Skin of body (tissue), 2 donors: Measurements from ENCODE around the gene TTLL5. TPM values are rescaled to one million over a fixed set of nuclear protein-coding genes. Genes with fewer than 3 reads are reported as not detected.

Experiments
- DNase-seq: peaks from one replicate; lab custom pipeline; 2025; lab: John Stamatoyannopoulos, UW
- total RNA-seq: library from RNA; depleted of rRNA; stranded (reverse); fragments of >200 nt; gene quantifications from one replicate; pipeline ENCODE4 v1.2.3, GENCODE V29; 2014

TTLL5 gene
- total RNA-seq, 1 donor from 2014 or later, result 30.7 TPM

DNA sequence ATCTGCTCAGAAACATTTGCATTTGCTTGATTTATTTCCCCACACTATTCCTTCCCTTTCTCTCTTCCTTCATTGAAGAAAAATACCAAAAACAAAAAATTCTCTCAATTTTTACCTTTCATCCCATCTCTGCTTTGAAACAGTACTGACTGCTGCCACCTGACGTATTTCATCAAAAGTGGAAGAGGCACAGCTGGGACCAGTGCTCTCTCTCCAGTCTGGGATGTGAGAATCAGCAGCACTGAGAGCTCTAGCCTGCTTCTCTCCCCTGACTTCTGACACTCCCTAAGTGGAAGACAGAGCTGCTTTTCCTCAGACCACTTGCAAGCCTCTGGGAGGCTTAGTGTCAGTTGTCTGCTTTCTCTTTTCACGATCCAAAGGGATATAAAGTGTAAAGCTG, 36.9 kb downstream of the TTLL5 start:
- no peak for DNase-seq

- no peak for DNase-seq
These were observed 38.3 kb downstream of the TTLL5 start for GRCh38 chr14:75699331-75699730.

- no peak for DNase-seq
These were observed 39.2 kb downstream of the TTLL5 start for GRCh38 chr14:75700295-75700694.

DNA sequence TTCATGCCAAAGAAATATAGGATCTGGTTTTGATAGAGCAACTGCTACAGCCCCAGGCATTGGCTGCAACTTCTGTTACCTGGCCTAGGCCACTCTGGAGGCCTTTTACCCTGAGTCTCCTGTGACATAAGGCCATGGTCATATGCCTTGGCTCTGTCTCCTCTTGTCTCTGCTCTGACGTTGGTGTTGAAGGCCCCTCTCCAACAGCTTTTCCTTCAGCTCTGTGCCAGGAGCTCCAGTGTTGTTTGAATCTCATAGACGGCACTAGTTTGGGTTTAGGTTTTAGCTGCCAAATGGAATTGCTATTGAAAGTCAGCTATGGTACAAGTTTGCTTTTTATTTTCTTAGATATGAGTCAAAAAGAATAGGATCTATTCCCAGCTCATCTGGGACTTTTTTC, 41.1 kb downstream of the TTLL5 start:
- DNase-seq, result no peak

DNA sequence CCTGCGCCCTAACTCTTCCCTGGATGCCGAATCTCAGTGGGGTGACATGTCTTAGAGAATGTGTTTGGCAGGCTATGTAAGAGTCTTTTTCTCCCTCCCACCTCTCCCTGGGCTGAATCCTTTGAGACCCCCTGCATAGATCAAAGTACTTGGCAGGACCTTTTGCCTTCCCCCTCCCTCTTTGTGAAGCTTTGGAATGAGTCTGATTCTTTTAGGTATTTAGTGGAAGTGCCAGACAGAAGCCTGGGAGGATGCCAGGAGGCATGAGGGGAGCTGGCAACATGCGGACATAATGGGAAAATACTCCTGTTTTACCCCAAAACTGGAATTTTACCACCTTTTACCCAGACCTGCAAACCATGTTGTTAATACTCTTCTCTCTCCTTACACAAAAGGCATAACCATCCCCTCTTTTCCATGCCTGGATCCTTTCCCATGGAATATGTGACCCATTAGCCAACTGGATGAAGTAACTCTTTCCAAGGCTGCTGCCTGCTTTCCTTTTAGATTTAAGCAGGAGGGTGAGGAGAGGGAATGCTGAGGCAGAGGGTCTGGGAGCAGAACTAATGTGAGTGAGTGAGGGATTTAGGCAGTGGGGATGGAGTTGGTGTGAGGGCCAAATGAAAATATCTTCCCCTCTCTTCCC, 41.7 kb downstream of the TTLL5 start:
- DNase-seq, result peak; percentile 65

DNA sequence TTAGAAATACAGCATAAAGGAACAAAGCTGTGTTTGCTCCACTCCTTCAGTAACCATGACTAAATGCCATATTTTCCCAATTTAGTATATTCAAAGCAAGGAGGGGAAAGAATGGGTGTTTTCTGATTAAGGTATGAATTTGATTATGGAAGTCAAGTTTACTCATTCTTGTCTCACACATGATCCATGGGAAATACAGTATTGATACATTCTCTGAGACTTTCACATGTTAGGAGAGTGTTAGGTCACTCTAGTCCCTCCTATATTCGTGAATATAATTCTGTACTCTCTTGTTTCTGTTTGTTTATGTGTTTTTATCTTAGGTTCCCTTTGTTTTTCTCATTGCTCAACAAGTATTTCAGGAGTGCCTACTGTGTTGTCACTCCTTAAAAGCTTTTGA, 42.4 kb downstream of the TTLL5 start:
- DNase-seq, result no peak

DNA sequence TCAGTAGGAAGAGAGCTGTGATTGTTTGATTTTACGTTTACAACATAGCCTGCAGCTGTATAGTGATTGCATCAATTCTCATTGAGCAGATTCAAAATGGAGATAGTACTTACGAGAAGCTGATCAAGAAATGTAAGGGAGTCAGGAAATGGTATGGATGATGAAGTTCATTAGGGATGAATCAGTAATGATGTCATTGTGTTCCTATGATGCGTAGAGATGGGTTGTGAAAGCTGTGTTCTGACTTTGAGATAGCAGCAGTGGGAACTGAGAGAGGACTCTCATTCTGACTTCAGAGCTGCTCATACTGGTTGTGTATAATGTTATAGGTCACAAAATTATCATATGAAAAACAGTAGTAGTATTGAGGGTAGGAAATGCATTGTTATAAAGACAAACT, 44.0 kb downstream of the TTLL5 start:
- no peak for DNase-seq

GRCh38 chr14:75709207-75709812, 48.3 kb downstream of the TTLL5 start:
- peak; percentile 79 for DNase-seq

DNA sequence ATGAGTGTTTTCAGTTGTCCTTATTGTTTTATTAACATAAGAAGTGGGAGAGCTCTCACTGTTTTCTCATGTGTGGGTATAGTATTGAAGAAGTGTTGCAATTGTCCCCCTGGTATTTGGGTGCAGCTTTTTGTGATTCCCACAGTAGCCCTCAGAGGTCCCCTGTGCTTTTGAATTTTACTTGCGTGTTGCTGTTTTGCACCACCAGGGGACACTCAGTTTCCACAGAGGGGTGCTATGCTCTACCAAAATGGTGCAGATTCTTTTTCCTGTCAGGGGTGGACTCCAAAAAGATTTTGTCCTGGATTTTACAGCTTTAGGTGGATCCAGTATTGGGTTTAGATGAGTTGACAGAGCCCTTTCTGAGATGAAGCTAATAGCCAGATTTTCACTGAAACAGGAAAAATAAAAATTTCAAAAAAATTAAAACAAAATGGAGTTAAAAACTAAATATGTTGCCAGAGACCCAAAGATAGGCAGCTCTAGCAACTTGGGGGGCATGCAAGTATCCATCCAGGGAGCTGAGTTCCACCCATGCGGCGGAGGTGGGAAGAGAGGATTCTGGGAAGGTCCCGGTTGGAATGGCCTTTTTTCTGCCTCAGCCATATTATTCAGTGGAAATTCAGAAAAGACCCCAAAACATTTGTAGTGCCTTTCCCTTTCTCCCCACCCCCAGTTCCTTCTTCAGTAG, 50.2 kb downstream of the TTLL5 start:
- DNase-seq, result peak; percentile 51

DNA sequence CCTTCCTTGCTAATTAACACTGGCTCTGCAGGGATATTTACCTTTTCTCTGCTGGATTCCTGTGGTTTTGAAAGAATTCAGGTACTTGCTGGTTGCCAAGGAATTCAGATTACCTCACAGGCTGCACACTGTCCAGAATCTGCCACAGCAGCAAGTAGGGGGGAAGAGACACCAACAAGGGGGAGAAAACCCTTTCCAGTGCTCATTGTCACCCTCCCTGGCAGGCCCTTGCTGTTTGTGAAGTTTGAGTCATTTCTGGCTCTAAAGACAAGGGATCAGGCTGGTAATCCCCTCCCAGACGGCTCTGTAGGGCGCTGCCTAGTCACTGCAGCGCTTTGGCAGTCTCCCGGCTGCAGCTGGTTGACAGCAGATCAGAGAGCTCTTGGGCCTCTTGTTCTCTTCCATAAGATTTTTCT, 50.8 kb downstream of the TTLL5 start:
- DNase-seq, result peak; percentile 62

DNA sequence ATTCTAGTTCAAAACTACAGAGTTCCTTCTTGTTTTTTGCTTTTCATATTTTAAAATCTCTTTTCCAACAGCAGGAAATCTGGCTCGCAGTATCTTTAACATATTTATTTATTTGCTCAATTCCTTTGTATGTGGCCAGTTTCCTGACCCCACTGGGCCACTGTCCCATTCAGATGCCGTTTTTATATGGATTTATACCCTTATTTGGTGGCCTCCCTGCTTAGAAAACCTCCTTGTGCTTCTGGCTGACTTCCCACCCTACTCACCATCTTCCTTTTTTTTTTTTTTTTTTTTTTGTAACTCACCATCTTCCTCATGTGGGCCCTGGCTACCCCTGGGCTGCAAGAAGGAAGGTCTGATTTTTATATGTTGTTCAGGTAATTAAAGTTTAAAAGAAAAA, 53.9 kb downstream of the TTLL5 start:
- no peak for DNase-seq

GRCh38 chr14:75715926-75716780, 55.1 kb downstream of the TTLL5 start:
- DNase-seq, result no peak

DNA sequence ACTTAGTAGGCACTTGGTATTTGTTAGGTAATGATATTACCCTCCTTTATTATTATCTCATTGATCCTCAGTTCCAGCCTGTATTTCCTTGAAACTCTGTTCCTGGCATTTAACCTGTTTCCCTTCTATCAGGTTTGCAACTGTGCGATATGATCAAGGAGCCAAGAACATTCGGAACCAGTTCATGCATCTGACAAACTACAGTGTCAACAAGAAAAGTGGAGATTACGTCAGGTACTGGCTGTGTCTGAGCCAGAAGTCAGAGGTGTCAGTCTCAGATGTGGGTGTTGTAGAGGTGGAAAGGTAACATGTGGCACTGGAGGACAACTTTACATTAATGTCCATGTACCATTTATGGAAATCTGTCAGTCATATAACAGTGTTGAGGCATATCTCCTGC, 56.7 kb downstream of the TTLL5 start:
- no peak for DNase-seq

- no peak for DNase-seq
These were observed 57.2 kb downstream of the TTLL5 start for GRCh38 chr14:75718199-75718598.

- no peak for DNase-seq
These were observed 59.1 kb downstream of the TTLL5 start for GRCh38 chr14:75720116-75720515.

GRCh38 chr14:75720842-75721498, 59.9 kb downstream of the TTLL5 start:
- DNase-seq, result peak; percentile 33

DNA sequence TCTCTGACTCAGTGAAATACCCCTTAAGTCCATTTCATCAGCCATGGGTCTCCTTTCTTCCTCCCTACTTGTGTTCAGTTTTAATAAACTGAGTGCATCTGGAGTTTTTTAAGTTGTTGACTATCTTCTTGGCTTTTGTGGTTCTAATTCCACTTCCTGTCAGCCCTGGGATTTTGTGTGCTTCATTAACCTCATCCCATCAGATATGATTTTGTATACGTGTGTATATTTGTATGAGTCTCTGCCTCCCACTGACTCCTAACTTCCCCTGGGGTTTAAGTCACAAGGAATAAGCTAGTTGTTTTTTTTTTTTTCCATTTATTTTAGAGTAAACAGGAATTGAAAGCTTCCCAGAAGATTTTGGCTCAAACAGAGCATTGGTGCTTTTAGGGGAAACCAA, 62.7 kb downstream of the TTLL5 start:
- no peak for DNase-seq

DNA sequence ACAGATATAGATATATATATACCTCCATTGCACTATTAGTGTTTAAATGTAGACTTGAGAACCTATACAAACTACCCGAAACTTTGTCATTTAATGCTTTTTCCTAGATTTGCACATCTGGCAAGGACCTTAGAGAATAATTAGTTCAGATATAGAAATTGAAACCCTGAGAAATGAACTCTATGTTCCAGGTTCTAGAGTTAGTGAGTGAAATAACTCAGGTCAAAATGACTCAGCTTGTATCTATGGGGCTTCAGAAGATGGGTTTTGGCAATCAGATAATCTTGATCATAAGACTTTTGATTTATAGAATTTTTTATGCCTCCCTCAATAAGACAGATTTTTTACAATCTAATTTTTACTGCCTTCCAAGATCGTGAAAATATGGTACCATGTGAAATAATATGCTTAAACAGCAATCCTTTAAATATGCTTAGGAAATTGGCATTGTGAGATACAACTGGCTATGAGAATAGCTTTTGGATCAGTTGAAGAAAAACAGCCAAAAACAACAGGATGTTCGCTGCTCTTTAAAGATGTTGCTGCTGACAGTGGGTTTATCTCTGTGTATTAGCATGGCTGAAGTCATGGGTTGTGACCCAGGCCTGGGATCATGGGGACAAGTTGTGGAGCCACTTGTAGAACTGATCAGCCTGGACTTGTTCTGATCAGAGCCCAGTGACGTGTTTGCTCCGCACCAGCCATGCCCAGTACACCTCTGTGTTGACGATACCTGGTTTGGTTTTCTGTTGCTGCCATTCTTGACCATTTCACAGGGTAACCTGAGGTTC, 63.6 kb downstream of the TTLL5 start:
- DNase-seq, result no peak

GRCh38 chr14:75725481-75725880, 64.4 kb downstream of the TTLL5 start:
- DNase-seq, result no peak

GRCh38 chr14:75726321-75726720, 65.3 kb downstream of the TTLL5 start:
- no peak for DNase-seq

DNA sequence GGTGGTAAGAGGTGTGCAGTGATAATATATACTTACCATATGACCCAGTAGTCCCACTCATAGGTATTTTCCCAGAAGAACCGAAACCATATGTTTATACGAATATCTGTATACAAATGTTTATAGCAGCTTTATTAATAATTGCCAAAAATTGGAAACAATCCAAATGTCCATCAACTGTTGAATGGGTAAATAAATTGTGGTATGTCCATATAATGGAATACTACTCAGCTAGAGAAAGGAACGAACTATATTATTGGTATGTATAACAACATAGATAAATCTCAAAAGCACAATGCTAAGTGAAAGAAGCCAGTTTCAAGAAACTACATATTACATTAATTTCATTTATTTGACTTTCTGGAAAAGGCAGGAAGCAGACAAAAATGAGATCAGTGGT, 66.1 kb downstream of the TTLL5 start:
- no peak for DNase-seq
